ENCODE data around the gene GPR75. TPM values are rescaled to one million over a fixed set of nuclear protein-coding genes. Genes with fewer than 3 reads are reported as not detected.
"Not testable (repeated sequence)": the region's sequence is repeated elsewhere in the genome, so short reads cannot be mapped to it uniquely, and the experiment has no call there.

The GPR75 gene
- total and polyA plus RNA-seq, 12 donors, result 0.32 to 2.1 (median 0.96) TPM

GRCh38 chr2:53856272-53856671 is 3.5 kb downstream of the GPR75 start:
- WGBS, 2 donors, result 86 to 88% methylated on average over 2 of the region's 2 CpGs
- DNase-seq (no peak), ATAC-seq (no peak)
- H3K4me3 ChIP-seq, result no peak overlapping the region
- no peaks in the 10 kb centered on the region for H3K27me3 ChIP-seq
- no peak overlapping the region for H3K27ac ChIP-seq
- intact Hi-C loops (cut with DNase I), result no loop called here
- H3K36me3 ChIP-seq, result peaks cover 0 to 28% (median 8%) of the 10 kb centered on the region in 9 donors
- peaks cover 0 to 7% (median 0%) of the 10 kb centered on the region in 9 donors for H3K4me1 ChIP-seq
- no peaks in the 10 kb centered on the region for H3K9me3 ChIP-seq
- no peak for TF ChIP-seq CTCF (IDR thresholded peaks at IDR 0.05)

DNA sequence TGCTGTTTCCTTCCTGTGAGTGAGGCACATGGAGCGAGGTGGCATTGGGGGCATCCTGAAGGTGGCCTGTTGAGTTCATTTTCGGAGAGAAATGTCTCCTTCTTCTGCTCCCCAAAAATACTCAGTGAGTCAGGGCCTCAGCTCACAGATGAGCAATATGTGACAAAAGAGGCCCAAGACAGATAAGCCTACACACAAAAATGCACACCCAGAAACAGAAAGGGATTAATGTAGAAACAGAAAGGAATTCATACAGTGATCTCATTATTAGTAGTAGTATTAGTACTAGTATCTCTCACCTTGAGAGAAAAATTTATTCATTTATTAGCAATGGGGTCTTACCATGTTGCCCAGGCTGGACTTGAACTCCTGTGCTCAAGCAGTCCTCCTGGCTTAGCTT is 5.1 kb downstream of the GPR75 start:
- TF ChIP-seq CTCF (IDR thresholded peaks at IDR 0.05), result no peak
- Histone ChIP-seq H3K36me3 (peaks cover 0 to 31% (median 8%) of the 10 kb centered on the region in 9 donors), H3K27me3 (no peaks in the 10 kb centered on the region), H3K9me3 (no peaks in the 10 kb centered on the region), H3K27ac (no peak overlapping the region), H3K4me1 (peaks cover 0 to 2% (median 0%) of the 10 kb centered on the region in 9 donors), H3K4me3 (no peak overlapping the region)
- intact Hi-C loops (cut with DNase I), result no loop called here
- 93 to 97% methylated on average over 2 of the region's 2 CpGs for WGBS, 2 donors
- ATAC-seq (no peak), DNase-seq (no peak)

- Histone ChIP-seq H3K4me1 (no peaks in the 10 kb centered on the region), H3K4me3 (no peak overlapping the region), H3K27me3 (no peaks in the 10 kb centered on the region), H3K27ac (no peak overlapping the region), H3K9me3 (no peaks in the 10 kb centered on the region), H3K36me3 (peaks cover 0 to 30% (median 8%) of the 10 kb centered on the region in 9 donors)
- no peak for DNase-seq
- intact Hi-C loops (cut with DNase I), result no loop called here
- TF ChIP-seq CTCF (IDR thresholded peaks at IDR 0.05), result no peak
- 98 to 99% methylated on average over 4 of the region's 4 CpGs for WGBS, 2 donors
- ATAC-seq, result no peak
Observed at GRCh38 chr2:53852532-53852931, 7.2 kb downstream of the GPR75 start.

GRCh38 chr2:53851052-53851757 is 8.6 kb downstream of the GPR75 start:
- H3K4me3 ChIP-seq; H3K27me3 ChIP-seq; H3K27ac ChIP-seq; H3K9me3 ChIP-seq; DNase-seq; H3K4me1 ChIP-seq; intact Hi-C loops (cut with DNase I): not testable (repeated sequence)
- 93 to 95% methylated on average over 9 of the region's 9 CpGs for WGBS, 2 donors
- ATAC-seq, result peak in 1 of 8 donors; percentile 35
- H3K36me3 ChIP-seq, result peaks cover 0 to 30% (median 8%) of the 10 kb centered on the region in 9 donors

DNA sequence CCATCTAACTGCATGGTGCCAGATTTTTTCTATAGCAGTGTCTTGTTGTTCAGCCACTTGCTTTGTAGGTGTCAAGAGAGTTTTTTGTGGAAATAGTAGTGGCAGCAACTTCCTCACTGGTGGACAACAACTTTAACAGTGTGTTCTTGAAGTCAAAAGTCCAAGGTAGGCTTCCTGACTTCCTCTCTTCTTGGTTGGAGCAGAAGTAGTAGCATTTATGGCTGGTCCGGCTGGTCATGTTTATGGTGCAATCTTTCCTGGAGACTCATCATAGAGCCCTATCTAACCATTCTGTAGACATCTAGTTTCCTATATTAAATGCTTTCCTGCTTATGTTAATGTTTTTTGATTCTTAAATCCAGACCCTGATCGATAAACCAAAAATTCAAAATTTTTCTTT is 11.7 kb downstream of the GPR75 start:
- no peak for ATAC-seq

More for the DNA sequence above, 11.7 kb downstream of the GPR75 start:
- no peak for TF ChIP-seq CTCF (IDR thresholded peaks at IDR 0.05)
- intact Hi-C loops (cut with DNase I), result no loop called here
- H3K27me3 ChIP-seq, result no peaks in the 10 kb centered on the region
- no peak overlapping the region for H3K4me3 ChIP-seq
- H3K9me3 ChIP-seq, result no peaks in the 10 kb centered on the region
- WGBS, 2 donors, result 95 to 98% methylated on average over 2 of the region's 2 CpGs
- H3K27ac ChIP-seq, result no peak overlapping the region
- H3K4me1 ChIP-seq, result peaks cover 0 to 2% (median 0%) of the 10 kb centered on the region in 9 donors
- peaks cover 0 to 24% (median 0%) of the 10 kb centered on the region in 9 donors for H3K36me3 ChIP-seq
- no peak for DNase-seq

All from heart right ventricle (tissue), 16 donors.